ENCODE results near the gene ACAP1. TPM values are rescaled to one million over a fixed set of nuclear protein-coding genes. Genes with fewer than 3 reads are reported as not detected.

Gene ACAP1
- total RNA-seq, 1 experiment from 2014 or later, result 1.6 TPM

DNA sequence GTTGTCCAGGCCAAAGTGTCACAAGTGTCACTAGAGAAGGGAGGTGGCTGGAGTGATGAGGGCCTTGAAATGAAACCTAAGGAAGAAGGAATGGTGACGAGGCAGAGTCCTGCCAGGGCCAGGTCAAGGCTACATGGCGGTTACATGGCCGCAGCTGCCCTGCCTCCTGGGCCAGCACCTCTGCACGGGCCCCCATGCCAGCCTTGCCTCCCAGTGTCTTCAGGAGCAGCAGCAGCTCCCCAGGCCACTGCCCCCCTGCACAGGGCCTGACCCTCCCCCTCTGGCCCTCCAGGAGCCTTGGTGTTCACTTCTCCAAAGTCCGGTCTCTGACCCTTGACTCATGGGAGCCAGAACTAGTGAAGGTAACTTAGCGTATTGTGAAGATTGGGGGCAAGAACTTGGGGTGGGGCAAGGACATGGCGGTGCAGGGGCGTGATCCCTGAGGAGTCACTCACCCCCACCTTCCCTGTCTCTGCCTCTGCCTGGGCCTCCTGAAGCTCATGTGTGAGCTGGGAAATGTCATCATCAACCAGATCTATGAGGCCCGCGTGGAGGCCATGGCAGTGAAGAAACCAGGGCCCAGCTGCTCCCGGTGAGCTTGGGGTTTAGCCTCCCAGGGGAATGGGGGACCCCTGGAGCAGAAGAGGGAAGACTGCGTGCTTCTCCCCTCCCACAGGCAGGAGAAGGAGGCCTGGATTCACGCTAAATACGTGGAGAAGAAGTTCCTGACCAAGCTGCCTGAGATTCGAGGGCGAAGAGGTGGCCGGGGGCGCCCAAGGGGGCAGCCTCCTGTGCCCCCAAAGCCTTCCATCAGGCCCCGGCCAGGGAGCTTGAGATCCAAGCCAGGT lies 11.5 kb downstream of the ACAP1 start:
- DNase-seq, result no peak
- Mint-ChIP-seq H3K36me3 (ENCODE audit: insufficient read depth, unreplicated experiment) (peaks cover 9% of the 10 kb centered on the region), H3K4me3 (ENCODE audit: unreplicated experiment) (no peak overlapping the region), H3K27me3 (ENCODE audit: insufficient read depth, unreplicated experiment) (no peaks in the 10 kb centered on the region), H3K4me1 (ENCODE audit: low read depth, unreplicated experiment) (peaks cover 10% of the 10 kb centered on the region), H3K27ac (ENCODE audit: unreplicated experiment) (no peak overlapping the region), H3K9me3 (ENCODE audit: unreplicated experiment) (no peaks in the 10 kb centered on the region)
- Histone ChIP-seq H3K36me3 (ENCODE audit: control insufficient read depth, insufficient read depth, low read length) (no peaks in the 10 kb centered on the region), H3K4me1 (peaks cover 3% of the 10 kb centered on the region; the same call in 1 of the 2 replicates), H3K9me3 (no peaks in the 10 kb centered on the region), H3K27me3 (replicated peaks; ENCODE audit: control insufficient read depth, insufficient read depth, low read length) (no peaks in the 10 kb centered on the region), H3K4me3 (ENCODE audit: low read depth, low read length) (no peak overlapping the region)
- intact Hi-C loops (cut with micrococcal nuclease; ENCODE audit: unreplicated experiment), result no loop called here
- CTCF ChIA-PET, result interaction anchor here (0.6 kb wide), 1 partner anchor 50 kb away, joined by 5 read pairs; no protein-coding TSS in a partner anchor
- TF ChIP-seq, protein P1, sequence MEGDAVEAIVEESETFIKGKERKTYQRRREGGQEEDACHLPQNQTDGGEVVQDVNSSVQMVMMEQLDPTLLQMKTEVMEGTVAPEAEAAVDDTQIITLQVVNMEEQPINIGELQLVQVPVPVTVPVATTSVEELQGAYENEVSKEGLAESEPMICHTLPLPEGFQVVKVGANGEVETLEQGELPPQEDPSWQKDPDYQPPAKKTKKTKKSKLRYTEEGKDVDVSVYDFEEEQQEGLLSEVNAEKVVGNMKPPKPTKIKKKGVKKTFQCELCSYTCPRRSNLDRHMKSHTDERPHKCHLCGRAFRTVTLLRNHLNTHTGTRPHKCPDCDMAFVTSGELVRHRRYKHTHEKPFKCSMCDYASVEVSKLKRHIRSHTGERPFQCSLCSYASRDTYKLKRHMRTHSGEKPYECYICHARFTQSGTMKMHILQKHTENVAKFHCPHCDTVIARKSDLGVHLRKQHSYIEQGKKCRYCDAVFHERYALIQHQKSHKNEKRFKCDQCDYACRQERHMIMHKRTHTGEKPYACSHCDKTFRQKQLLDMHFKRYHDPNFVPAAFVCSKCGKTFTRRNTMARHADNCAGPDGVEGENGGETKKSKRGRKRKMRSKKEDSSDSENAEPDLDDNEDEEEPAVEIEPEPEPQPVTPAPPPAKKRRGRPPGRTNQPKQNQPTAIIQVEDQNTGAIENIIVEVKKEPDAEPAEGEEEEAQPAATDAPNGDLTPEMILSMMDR (IDR thresholded peaks at IDR 0.05; ENCODE audit: insufficient read depth in 1 of 2, low read depth in 1 of 2, low read length in 1 of 2, severe bottlenecking in 1 of 2, unreplicated experiment in 1 of 2), result no peak
- no TSS peak for BruUV-seq (replicated peaks)
- POLR2A ChIA-PET, result interaction anchor here (0.6 kb wide), 1 partner anchor 39 kb away, joined by 5 read pairs; no protein-coding TSS in a partner anchor

DNA sequence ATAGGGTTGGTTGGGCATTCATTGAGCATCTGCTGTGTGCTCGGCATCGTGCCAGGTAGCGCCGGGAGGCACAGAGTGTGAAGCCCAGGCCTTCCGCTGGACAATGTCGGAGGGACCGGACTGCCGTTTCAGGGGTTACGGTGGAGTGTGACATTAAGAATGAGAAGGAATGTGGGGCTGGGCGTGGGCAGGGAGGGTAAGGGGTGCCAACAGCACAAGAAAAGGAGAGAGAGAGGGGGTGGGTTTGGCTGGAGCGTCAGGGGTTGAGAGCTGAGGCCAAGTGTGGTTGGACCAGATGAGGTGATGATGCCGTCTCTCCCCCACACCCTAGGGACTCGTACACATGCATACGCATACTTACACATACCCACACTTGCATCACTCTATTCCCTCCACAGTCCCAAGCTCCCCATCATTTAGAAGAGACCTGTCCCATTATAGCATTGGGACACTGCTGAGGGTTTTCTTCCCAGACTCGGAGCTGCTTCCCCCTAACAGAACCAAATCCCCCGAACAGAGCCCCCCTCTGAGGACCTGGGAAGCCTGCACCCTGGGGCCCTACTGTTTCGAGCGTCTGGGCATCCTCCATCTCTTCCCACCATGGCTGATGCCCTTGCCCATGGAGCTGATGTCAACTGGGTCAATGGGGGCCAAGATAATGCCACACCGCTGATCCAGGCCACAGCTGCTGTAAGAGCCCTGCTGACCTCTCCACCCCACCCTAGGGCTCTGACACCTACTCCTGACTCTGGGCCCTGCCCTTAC lies 12.3 kb downstream of the ACAP1 start:
- Histone ChIP-seq H3K9me3 (no peaks in the 10 kb centered on the region), H3K4me1 (peaks cover 3% of the 10 kb centered on the region; the same call in 1 of the 2 replicates), H3K4me3 (ENCODE audit: low read depth, low read length) (no peak overlapping the region), H3K36me3 (ENCODE audit: control insufficient read depth, insufficient read depth, low read length) (no peaks in the 10 kb centered on the region), H3K27me3 (replicated peaks; ENCODE audit: control insufficient read depth, insufficient read depth, low read length) (no peaks in the 10 kb centered on the region)
- ChIA-PET POLR2A (interaction anchor here (0.6 kb wide), 1 partner anchor 39 kb away, joined by 5 read pairs; no protein-coding TSS in a partner anchor), CTCF (interaction anchor here (1.7 kb wide), 1 partner anchor 19 kb away, joined by 5 read pairs; no protein-coding TSS in a partner anchor)
- Mint-ChIP-seq H3K4me3 (ENCODE audit: unreplicated experiment) (no peak overlapping the region), H3K27me3 (ENCODE audit: insufficient read depth, unreplicated experiment) (no peaks in the 10 kb centered on the region), H3K9me3 (ENCODE audit: unreplicated experiment) (no peaks in the 10 kb centered on the region), H3K4me1 (ENCODE audit: low read depth, unreplicated experiment) (peaks cover 12% of the 10 kb centered on the region), H3K36me3 (ENCODE audit: insufficient read depth, unreplicated experiment) (peaks cover 9% of the 10 kb centered on the region), H3K27ac (ENCODE audit: unreplicated experiment) (no peak overlapping the region)
- no peak for DNase-seq
- no TSS peak for BruUV-seq (replicated peaks)
- TF ChIP-seq, protein P1 (IDR thresholded peaks at IDR 0.05; ENCODE audit: insufficient read depth in 1 of 2, low read depth in 1 of 2, low read length in 1 of 2, severe bottlenecking in 1 of 2, unreplicated experiment in 1 of 2), result no peak
- intact Hi-C loops (cut with micrococcal nuclease; ENCODE audit: unreplicated experiment), result no loop called here

All from Caco-2 (cell line).